ENCODE results near the gene GRK5.
"Not testable (repeated sequence)": the region's sequence is repeated elsewhere in the genome, so short reads cannot be mapped to it uniquely, and the experiment has no call there.

The GRK5 gene

GRCh38 chr10:119239630-119240029 is 32.3 kb downstream of the GRK5 start:
- H3K27ac Mint-ChIP-seq; H3K9me3 Mint-ChIP-seq; intact Hi-C loops (cut with micrococcal nuclease); H3K36me3 Mint-ChIP-seq (ENCODE audit: low read depth); H3K4me1 Mint-ChIP-seq (ENCODE audit: low read depth); H3K27me3 Mint-ChIP-seq; H3K4me3 Mint-ChIP-seq: not testable (repeated sequence)

GRCh38 chr10:119241066-119241465 is 33.7 kb downstream of the GRK5 start:
- Mint-ChIP-seq H3K27ac (no peak overlapping the region), H3K9me3 (no peaks in the 10 kb centered on the region), H3K4me1 (ENCODE audit: low read depth) (no peaks in the 10 kb centered on the region), H3K36me3 (ENCODE audit: low read depth) (no peaks in the 10 kb centered on the region), H3K4me3 (no peak overlapping the region), H3K27me3 (peaks cover 3% of the 10 kb centered on the region)
- intact Hi-C loops (cut with micrococcal nuclease): no loop called here

- intact Hi-C loops (cut with micrococcal nuclease): no loop called here
- Mint-ChIP-seq H3K36me3 (ENCODE audit: low read depth) (no peaks in the 10 kb centered on the region), H3K4me3 (no peak overlapping the region), H3K4me1 (ENCODE audit: low read depth) (no peaks in the 10 kb centered on the region), H3K9me3 (no peaks in the 10 kb centered on the region), H3K27me3 (peaks cover 3% of the 10 kb centered on the region), H3K27ac (no peak overlapping the region)
Measured at GRCh38 chr10:119242186-119242585, 34.8 kb downstream of the GRK5 start.

GRCh38 chr10:119243488-119243887 is 36.1 kb downstream of the GRK5 start:
- H3K36me3 Mint-ChIP-seq (ENCODE audit: low read depth): no peaks in the 10 kb centered on the region
- H3K9me3 Mint-ChIP-seq: no peaks in the 10 kb centered on the region
- no peaks in the 10 kb centered on the region for H3K4me1 Mint-ChIP-seq (ENCODE audit: low read depth)
- H3K4me3 Mint-ChIP-seq: no peak overlapping the region
- intact Hi-C loops (cut with micrococcal nuclease): no loop called here
- peaks cover 3% of the 10 kb centered on the region for H3K27me3 Mint-ChIP-seq
- H3K27ac Mint-ChIP-seq: no peak overlapping the region

GRCh38 chr10:119243967-119244366 is 36.6 kb downstream of the GRK5 start:
- intact Hi-C loops (cut with micrococcal nuclease): no loop called here
- no peak overlapping the region for H3K27ac Mint-ChIP-seq
- no peaks in the 10 kb centered on the region for H3K36me3 Mint-ChIP-seq (ENCODE audit: low read depth)
- no peaks in the 10 kb centered on the region for H3K4me1 Mint-ChIP-seq (ENCODE audit: low read depth)
- no peak overlapping the region for H3K4me3 Mint-ChIP-seq
- no peaks in the 10 kb centered on the region for H3K9me3 Mint-ChIP-seq
- H3K27me3 Mint-ChIP-seq: peaks cover 3% of the 10 kb centered on the region

- Mint-ChIP-seq H3K27ac (no peak overlapping the region), H3K4me3 (no peak overlapping the region), H3K36me3 (ENCODE audit: low read depth) (no peaks in the 10 kb centered on the region), H3K27me3 (peaks cover 3% of the 10 kb centered on the region), H3K9me3 (no peaks in the 10 kb centered on the region), H3K4me1 (ENCODE audit: low read depth) (no peaks in the 10 kb centered on the region)
- intact Hi-C loops (cut with micrococcal nuclease): no loop called here
Measured at GRCh38 chr10:119245272-119245671, 37.9 kb downstream of the GRK5 start.

- Mint-ChIP-seq H3K27me3 (peaks cover 2% of the 10 kb centered on the region), H3K9me3 (no peaks in the 10 kb centered on the region), H3K4me3 (no peak overlapping the region), H3K27ac (no peak overlapping the region), H3K4me1 (ENCODE audit: low read depth) (no peaks in the 10 kb centered on the region), H3K36me3 (ENCODE audit: low read depth) (no peaks in the 10 kb centered on the region)
- intact Hi-C loops (cut with micrococcal nuclease): no loop called here
Measured at GRCh38 chr10:119246862-119247549, 39.6 kb downstream of the GRK5 start.

GRCh38 chr10:119247550-119247894 is 40.2 kb downstream of the GRK5 start:
- intact Hi-C loops (cut with micrococcal nuclease): no loop called here
- no peaks in the 10 kb centered on the region for H3K9me3 Mint-ChIP-seq
- peaks cover 2% of the 10 kb centered on the region for H3K27me3 Mint-ChIP-seq
- H3K27ac Mint-ChIP-seq: no peak overlapping the region
- no peaks in the 10 kb centered on the region for H3K4me1 Mint-ChIP-seq (ENCODE audit: low read depth)
- H3K4me3 Mint-ChIP-seq: no peak overlapping the region
- H3K36me3 Mint-ChIP-seq (ENCODE audit: low read depth): no peaks in the 10 kb centered on the region

- H3K27ac Mint-ChIP-seq: no peak overlapping the region
- H3K4me1 Mint-ChIP-seq (ENCODE audit: low read depth): no peaks in the 10 kb centered on the region
- H3K27me3 Mint-ChIP-seq: peaks cover 2% of the 10 kb centered on the region
- no peaks in the 10 kb centered on the region for H3K36me3 Mint-ChIP-seq (ENCODE audit: low read depth)
- intact Hi-C loops (cut with micrococcal nuclease): no loop called here
- no peak overlapping the region for H3K4me3 Mint-ChIP-seq
- no peaks in the 10 kb centered on the region for H3K9me3 Mint-ChIP-seq
Measured at GRCh38 chr10:119248184-119248583, 40.8 kb downstream of the GRK5 start.

GRCh38 chr10:119248681-119249080 is 41.3 kb downstream of the GRK5 start:
- no peak overlapping the region for H3K27ac Mint-ChIP-seq
- no peaks in the 10 kb centered on the region for H3K4me1 Mint-ChIP-seq (ENCODE audit: low read depth)
- no peaks in the 10 kb centered on the region for H3K9me3 Mint-ChIP-seq
- H3K4me3 Mint-ChIP-seq: no peak overlapping the region
- no peaks in the 10 kb centered on the region for H3K36me3 Mint-ChIP-seq (ENCODE audit: low read depth)
- intact Hi-C loops (cut with micrococcal nuclease): no loop called here
- H3K27me3 Mint-ChIP-seq: no peaks in the 10 kb centered on the region

- intact Hi-C loops (cut with micrococcal nuclease): no loop called here
- no peak overlapping the region for H3K27ac Mint-ChIP-seq
- no peaks in the 10 kb centered on the region for H3K36me3 Mint-ChIP-seq (ENCODE audit: low read depth)
- peaks cover 10% of the 10 kb centered on the region for H3K4me1 Mint-ChIP-seq (ENCODE audit: low read depth)
- H3K9me3 Mint-ChIP-seq: no peaks in the 10 kb centered on the region
- no peaks in the 10 kb centered on the region for H3K27me3 Mint-ChIP-seq
- H3K4me3 Mint-ChIP-seq: no peak overlapping the region
Measured at GRCh38 chr10:119250641-119251314, 43.4 kb downstream of the GRK5 start.

GRCh38 chr10:119251315-119251708 is 43.9 kb downstream of the GRK5 start:
- Mint-ChIP-seq H3K4me1 (ENCODE audit: low read depth) (peaks cover 10% of the 10 kb centered on the region), H3K27ac (no peak overlapping the region), H3K27me3 (no peaks in the 10 kb centered on the region), H3K9me3 (no peaks in the 10 kb centered on the region), H3K4me3 (no peak overlapping the region), H3K36me3 (ENCODE audit: low read depth) (no peaks in the 10 kb centered on the region)
- intact Hi-C loops (cut with micrococcal nuclease): no loop called here

GRCh38 chr10:119252051-119252465 is 44.7 kb downstream of the GRK5 start:
- Mint-ChIP-seq H3K27ac (peak overlapping the region; percentile 52), H3K4me1 (ENCODE audit: low read depth) (peaks cover 10% of the 10 kb centered on the region)
- intact Hi-C loops (cut with micrococcal nuclease): no loop called here

GRCh38 chr10:119252470-119253151 is 45.2 kb downstream of the GRK5 start:
- intact Hi-C loops (cut with micrococcal nuclease): no loop called here
- H3K4me1 Mint-ChIP-seq (ENCODE audit: low read depth): peaks cover 10% of the 10 kb centered on the region
- H3K27me3 Mint-ChIP-seq: no peaks in the 10 kb centered on the region
- no peak overlapping the region for H3K4me3 Mint-ChIP-seq
- no peaks in the 10 kb centered on the region for H3K36me3 Mint-ChIP-seq (ENCODE audit: low read depth)
- peak overlapping the region; percentile 52 for H3K27ac Mint-ChIP-seq
- H3K9me3 Mint-ChIP-seq: no peaks in the 10 kb centered on the region

More at GRCh38 chr10:119252051-119252465, 44.7 kb downstream of the GRK5 start:
- no peaks in the 10 kb centered on the region for H3K27me3 Mint-ChIP-seq
- H3K4me3 Mint-ChIP-seq: no peak overlapping the region
- no peaks in the 10 kb centered on the region for H3K9me3 Mint-ChIP-seq
- no peaks in the 10 kb centered on the region for H3K36me3 Mint-ChIP-seq (ENCODE audit: low read depth)
